Large intestine (tissue), 3 donors: ENCODE data around the gene OR52L1. TPM values are rescaled to one million over a fixed set of nuclear protein-coding genes. Genes with fewer than 3 reads are reported as not detected.

ENCODE experiments used
- DNase-seq, 2 donors: peaks; one replicate each; pipeline versions ENCODE4 v3.0.0 to v3.0.0-alpha.2; 2013
- H3K27ac ChIP-seq: one replicate; pipeline ENCODE4 v1.5.1; 2013; ENCODE audit warnings: low read length
- H3K27me3 ChIP-seq: 2 replicates; pipeline ENCODE4 v1.6.1; 2013; ENCODE audit warnings: low read length; ENCODE audit not compliant: control insufficient read depth, insufficient read depth
- H3K36me3 ChIP-seq: 2 replicates; pipeline ENCODE4 v1.6.1; 2013; ENCODE audit warnings: low read length; ENCODE audit not compliant: control insufficient read depth, insufficient read depth
- H3K4me1 ChIP-seq: one replicate; pipeline ENCODE4 v1.6.1; 2013; ENCODE audit warnings: low read length; ENCODE audit not compliant: control insufficient read depth, insufficient read depth
- H3K4me3 ChIP-seq: one replicate; pipeline ENCODE4 v1.5.1; 2013; ENCODE audit warnings: low read length
- H3K9me3 ChIP-seq: one replicate; pipeline ENCODE4 v1.6.1; 2013; ENCODE audit warnings: mild to moderate bottlenecking, low read depth, low read length, moderate library complexity; ENCODE audit not compliant: control insufficient read depth
- WGBS: methylation state at CpG from one replicate; pipeline ENCODE4 v1.1.5; 2013; ENCODE audit warnings: low lambda C conversion rate; ENCODE audit not compliant: insufficient coverage; 5-methylcytosine and 5-hydroxymethylcytosine counted together
- polyA plus RNA-seq: library from polyadenylated mRNA; unstranded; fragments of 120-200 nt; gene quantifications from one replicate; pipeline ENCODE4 v1.2.1, GENCODE V29; 2013

OR52L1 gene
- polyA plus RNA-seq, 1 donor = not detected

- Histone ChIP-seq H3K9me3 (peaks cover 3% of the 10 kb centered on the region), H3K4me3 (no peak within 1 kb of the TSS), H3K36me3 (no peaks in the 10 kb centered on the region), H3K27ac (no peak within 1 kb of the TSS), H3K4me1 (no peaks in the 10 kb centered on the region), H3K27me3 (no peaks in the 10 kb centered on the region)
- no peak for DNase-seq
- no CpG with 5 or more reads among the region's 3 CpGs for WGBS
Observed at GRCh38 chr11:5941951-5942350, 44.8 kb downstream of the OR52L1 start, which contains the start of gene OR56A3. Gene OR56A3, plus strand, starts transcription at chr11:5942251. Its CDS starts 5,096 bp downstream, at chr11:5947347.

- Histone ChIP-seq H3K27ac (no peak overlapping the region), H3K9me3 (peaks cover 3% of the 10 kb centered on the region), H3K27me3 (no peaks in the 10 kb centered on the region), H3K4me1 (no peaks in the 10 kb centered on the region), H3K36me3 (no peaks in the 10 kb centered on the region), H3K4me3 (no peak overlapping the region)
- no CpG with 5 or more reads among the region's 2 CpGs for WGBS
- no peak for DNase-seq
Observed at GRCh38 chr11:5940748-5941147, 46.0 kb downstream of the OR52L1 start.

DNA sequence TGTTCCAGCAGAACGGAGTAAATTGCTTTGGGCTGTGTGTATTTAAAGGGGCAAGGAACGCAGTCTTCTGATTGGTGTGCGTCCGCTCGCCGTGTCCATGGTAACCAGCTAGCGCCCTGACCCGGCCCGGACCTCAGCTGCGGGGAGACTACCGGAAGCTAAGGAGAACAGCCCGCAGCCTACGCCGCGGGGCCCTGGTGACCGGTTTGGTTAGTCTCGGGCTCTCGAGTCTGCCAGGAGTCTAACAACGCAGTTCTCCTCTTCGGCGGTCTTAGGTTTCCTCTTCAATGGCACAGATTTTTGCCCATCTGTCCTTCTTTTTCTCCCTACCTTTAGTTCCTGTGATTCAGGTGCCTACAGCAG, 48.2 kb downstream of the OR52L1 start:
- no peak overlapping the region for H3K4me3 ChIP-seq
- H3K9me3 ChIP-seq = peaks cover 3% of the 10 kb centered on the region
- no peaks in the 10 kb centered on the region for H3K27me3 ChIP-seq
- no CpG with 5 or more reads among the region's 21 CpGs for WGBS
- H3K36me3 ChIP-seq = no peaks in the 10 kb centered on the region
- no peak overlapping the region for H3K27ac ChIP-seq
- no peaks in the 10 kb centered on the region for H3K4me1 ChIP-seq
- no peak for DNase-seq

DNA sequence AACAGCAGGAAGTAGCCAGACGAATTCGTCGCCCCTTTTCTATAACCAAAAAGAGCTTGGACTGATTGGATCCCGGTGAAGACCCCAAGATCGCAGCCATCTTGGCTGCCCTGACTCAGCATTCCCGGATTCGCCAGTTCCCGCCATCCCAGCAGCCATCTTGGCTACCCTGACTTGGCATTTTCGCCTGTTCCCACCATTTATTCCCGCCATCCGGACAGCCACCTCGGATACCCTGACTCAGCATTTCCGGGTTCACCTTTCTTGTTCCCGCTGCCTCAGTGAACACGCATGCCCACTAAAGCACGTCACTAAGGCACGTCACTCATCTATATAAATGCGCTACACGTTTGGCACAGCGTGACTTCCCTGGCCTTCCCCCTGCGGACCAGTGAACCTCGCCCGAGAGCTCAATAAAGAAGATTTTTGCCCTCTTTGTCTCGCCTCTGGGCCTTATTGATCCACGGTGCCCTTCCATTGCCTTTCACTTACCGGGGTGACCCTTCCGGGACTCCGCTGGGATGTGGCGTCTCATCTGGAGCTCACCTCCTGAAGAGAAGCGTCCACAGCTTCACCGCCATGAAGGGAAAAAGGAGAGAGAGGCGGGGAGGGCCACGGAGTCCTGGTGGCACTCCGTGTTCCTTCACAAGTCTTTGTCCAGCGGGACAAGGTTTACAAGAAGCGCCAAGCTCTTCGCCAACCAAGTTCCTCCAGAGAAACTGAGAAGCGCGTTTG, 48.8 kb downstream of the OR52L1 start:
- Histone ChIP-seq H3K9me3 (peaks cover 3% of the 10 kb centered on the region), H3K36me3 (no peaks in the 10 kb centered on the region), H3K4me1 (no peaks in the 10 kb centered on the region), H3K27ac (no peak overlapping the region), H3K4me3 (no peak overlapping the region), H3K27me3 (no peaks in the 10 kb centered on the region)
- 100% methylated on average over 1 of the region's 39 CpGs for WGBS
- peak in 1 of 2 donors; percentile 4 for DNase-seq

Other genes starting within 250 kb of the OR52L1 start
- gene OR52N4, start 232.7 kb downstream of the OR52L1 start, polyA plus RNA-seq = 0.04 TPM
- not detected for gene OR52N5, start 203.6 kb downstream of the OR52L1 start, polyA plus RNA-seq
- not detected for gene OR52N1, start 195.7 kb downstream of the OR52L1 start, polyA plus RNA-seq
- gene OR52N2, start 178.1 kb downstream of the OR52L1 start, polyA plus RNA-seq = not detected
- gene OR52E6, start 145.1 kb downstream of the OR52L1 start, polyA plus RNA-seq = not detected
- gene OR52E8, start 129.3 kb downstream of the OR52L1 start, polyA plus RNA-seq = not detected
- gene OR52E4, start 106.4 kb downstream of the OR52L1 start, polyA plus RNA-seq = not detected
- gene OR52E5, start 93.8 kb downstream of the OR52L1 start, polyA plus RNA-seq = not detected
- gene OR56A3, start 44.7 kb downstream of the OR52L1 start, polyA plus RNA-seq = not detected
- gene OR56A5, start 18.5 kb downstream of the OR52L1 start, polyA plus RNA-seq = not detected
- gene OR56A4, start 20.0 kb upstream of the OR52L1 start, polyA plus RNA-seq = not detected
- 0.01 TPM for gene OR56A1, start 43.8 kb upstream of the OR52L1 start, polyA plus RNA-seq
- gene OR56B4, start 120.7 kb upstream of the OR52L1 start, polyA plus RNA-seq = 0.19 TPM
- not detected for gene OR52B2, start 183.3 kb upstream of the OR52L1 start, polyA plus RNA-seq
- 0.10 TPM for gene OR52W1, start 212.2 kb upstream of the OR52L1 start, polyA plus RNA-seq
- 1.2 TPM for gene C11orf42, start 218.6 kb upstream of the OR52L1 start, polyA plus RNA-seq
- 104 TPM for gene FHIP1B, start 247.7 kb upstream of the OR52L1 start, polyA plus RNA-seq